HEK293 (cell line): ENCODE results near the gene ITPR2.

ENCODE experiments used
- BCL6B ChIP-seq: fragments of 450-650 bp; formaldehyde crosslinking; IDR thresholded peaks from 2 replicates; pipeline ENCODE4 v1.5.1; 2017; ENCODE audit warnings: missing biosample characterization, missing genetic modification characterization
- CTCF ChIP-seq: fragments of 450-650 bp; formaldehyde crosslinking; IDR thresholded peaks from 2 replicates; pipeline ENCODE4 v1.5.1; 2016; ENCODE audit warnings: missing biosample characterization, missing genetic modification characterization
- ZNF138 ChIP-seq: fragments of 450-650 bp; formaldehyde crosslinking; IDR thresholded peaks from 2 replicates; pipeline ENCODE4 v1.5.1; 2016; ENCODE audit warnings: missing biosample characterization, missing genetic modification characterization, borderline replicate concordance
- ZNF239 ChIP-seq: fragments of 450-650 bp; formaldehyde crosslinking; IDR thresholded peaks from 2 replicates; pipeline ENCODE4 v1.5.1; 2016; ENCODE audit warnings: missing biosample characterization, missing genetic modification characterization
- ZNF707 ChIP-seq: fragments of 450-650 bp; formaldehyde crosslinking; IDR thresholded peaks from 2 replicates; pipeline ENCODE4 v1.5.1; 2016; ENCODE audit warnings: missing biosample characterization, missing genetic modification characterization

- TF ChIP-seq ZNF138 (tag by site-specific recombination) (no peak), ZNF707 (tag by site-specific recombination) (no peak), CTCF (no peak), BCL6B (tag by site-specific recombination) (no peak), ZNF239 (tag by site-specific recombination) (no peak)
Observed at GRCh38 chr12:26651036-26651435, 182.0 kb downstream of the ITPR2 start.
